Esophagus squamous epithelium (tissue), 4 donors: ENCODE data around the gene PDIA2.
"Not testable (repeated sequence)": the region's sequence is repeated elsewhere in the genome, so short reads cannot be mapped to it uniquely, and the experiment has no call there.

Experiments used
- CTCF ChIP-seq, 6 experiments: fragments of 450-650 bp in 4 of 6; fragments of 200-600 bp in 2 of 6; sonication (generic) in 2 of 6; IDR thresholded peaks; one replicate each; pipeline ENCODE4 v1.5.1; 2016 to 2019; ENCODE audit warnings: antibody characterized with exemption in 6 of 6, mild to moderate bottlenecking in 4 of 6, moderate library complexity in 4 of 6
- POLR2A ChIP-seq, 4 donors: fragments of 450-650 bp; IDR thresholded peaks; one replicate each; pipeline ENCODE4 v1.6.1; 2017; ENCODE audit warnings: antibody characterized with exemption in 4 of 4, mild to moderate bottlenecking in 4 of 4, moderate library complexity in 3 of 4

DNA sequence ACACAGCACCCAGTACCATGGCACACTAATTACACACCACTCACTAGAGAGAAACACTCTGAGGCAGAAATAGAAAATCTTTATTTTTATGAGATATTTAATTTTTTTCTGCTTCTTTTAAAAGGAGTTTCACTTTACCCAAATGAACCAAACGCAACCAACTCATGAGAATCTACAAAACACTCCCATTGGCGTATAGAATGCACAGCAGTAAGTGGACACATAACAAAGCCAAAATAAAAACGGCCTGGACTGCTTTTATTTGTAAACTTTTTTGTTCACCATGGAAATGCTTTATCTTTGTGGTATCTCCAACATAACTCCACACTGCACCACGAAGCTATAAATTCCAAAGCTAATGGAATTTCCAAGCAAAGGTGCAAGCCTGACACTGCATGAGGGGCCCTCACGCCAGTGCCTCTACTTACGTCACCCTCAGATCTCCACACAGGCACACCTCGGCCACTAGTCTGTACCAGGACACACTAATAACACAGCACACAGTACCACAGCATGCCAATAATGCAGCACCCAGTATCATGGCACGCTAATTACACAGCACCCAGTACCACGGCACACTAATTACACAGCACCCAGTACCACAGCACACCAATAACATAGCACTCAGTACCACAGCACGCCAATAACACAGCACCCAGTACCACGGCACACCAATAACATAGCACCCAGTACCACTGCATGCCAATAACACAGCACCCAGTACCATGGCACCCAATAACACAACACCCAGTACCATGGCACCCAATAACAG lies 52.1 kb downstream of the PDIA2 start:
- TF ChIP-seq POLR2A, CTCF (IDR thresholded peaks at IDR 0.05): not testable (repeated sequence)
